ENCODE measurements around the gene KAZN.

The KAZN gene

DNA sequence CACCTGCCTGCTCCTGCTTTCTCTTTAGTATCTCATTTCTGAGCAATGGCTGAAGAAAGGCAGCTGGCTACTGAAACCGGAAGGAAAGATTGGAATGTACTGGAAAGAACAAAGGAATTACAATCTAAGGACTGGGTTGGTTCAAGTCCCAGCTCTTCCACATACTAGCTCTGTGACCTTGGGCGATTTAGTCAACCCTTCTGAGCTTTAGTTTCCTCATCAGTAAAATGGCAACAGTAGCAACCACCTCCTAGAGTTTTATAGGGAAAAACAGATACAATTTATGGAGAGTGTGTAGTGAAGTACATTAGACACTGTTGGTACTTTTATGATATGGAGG is 158.8 kb downstream of the KAZN start:
- POLR2A ChIA-PET = no interaction called here
- no peak for DNase-seq (ENCODE audit: extremely low spot score)
- CTCF ChIA-PET = no interaction called here
- TF ChIP-seq L3MBTL2 (conservative IDR thresholded peaks at IDR 0.05) (no peak), SUZ12 (IDR thresholded peaks at IDR 0.05) (no peak), LEF1 (IDR thresholded peaks at IDR 0.05; ENCODE audit: borderline replicate concordance) (no peak), FOXM1 (IDR thresholded peaks at IDR 0.05; ENCODE audit: borderline replicate concordance) (no peak), NFRKB (IDR thresholded peaks at IDR 0.05) (no peak)

DNA sequence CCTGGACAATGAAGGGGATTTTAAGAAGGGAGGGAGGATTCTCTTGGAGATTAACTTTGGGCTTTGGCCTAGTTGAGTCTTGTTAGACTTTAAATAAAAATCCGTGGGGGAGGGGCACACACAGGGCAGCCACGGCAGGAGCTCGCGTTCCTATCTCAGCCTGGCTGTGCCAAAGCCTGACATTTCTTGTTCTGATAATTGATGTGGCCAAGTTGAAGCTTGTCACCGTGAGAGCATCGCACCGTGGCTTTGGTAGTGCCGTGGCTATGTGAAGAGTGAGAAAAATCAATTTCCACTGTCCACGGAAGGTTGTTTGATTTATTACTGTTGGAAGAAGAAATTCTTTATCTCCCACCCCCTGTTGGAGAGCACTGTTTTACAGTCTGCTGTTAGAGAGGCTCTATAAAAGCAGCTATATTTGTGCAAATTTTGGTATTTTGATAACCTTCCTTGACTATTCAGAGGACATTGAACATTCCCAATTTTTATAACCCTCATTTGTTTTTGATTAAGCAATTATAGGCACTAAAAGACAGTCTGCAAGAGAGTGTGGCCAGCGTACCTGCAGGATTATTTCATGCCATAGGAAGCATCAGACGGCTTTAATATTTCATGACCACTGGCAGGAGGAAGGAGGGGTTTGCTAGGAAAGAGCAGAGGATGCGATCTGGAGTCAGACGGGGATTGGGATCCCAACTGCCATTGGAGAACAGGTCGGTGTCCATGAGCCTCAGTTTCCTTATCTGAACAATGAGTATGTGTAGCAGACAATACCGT is 160.7 kb downstream of the KAZN start:
- POLR2A ChIA-PET = no interaction called here

DNA sequence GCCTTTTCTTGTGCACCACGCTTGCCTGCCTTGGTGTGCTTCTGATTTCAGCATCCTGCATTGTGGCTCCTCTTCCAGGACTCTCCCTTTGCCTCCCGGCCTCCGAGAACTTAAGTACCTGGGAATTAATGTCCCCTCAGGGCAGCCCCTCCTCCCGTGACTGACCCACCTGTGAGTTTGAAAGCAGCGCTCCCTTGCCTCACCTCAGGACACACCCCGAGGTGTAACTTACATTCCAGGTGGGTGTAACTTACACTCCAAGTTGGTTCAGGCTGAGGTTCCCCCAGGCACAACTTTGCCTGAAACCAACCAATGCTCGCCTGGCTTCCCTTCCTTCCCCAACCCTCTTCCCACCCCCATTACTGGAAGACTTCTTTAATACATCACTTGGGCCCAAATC is 161.4 kb downstream of the KAZN start:
- no peak for DNase-seq (ENCODE audit: extremely low spot score)
- ChIA-PET POLR2A (no interaction called here), CTCF (interaction anchor here (1.6 kb wide), 1 partner anchor 19 kb away, joined by 4 read pairs; no protein-coding TSS in a partner anchor)
- TF ChIP-seq TARDBP (IDR thresholded peaks at IDR 0.05) = no peak

More for the DNA sequence above, 160.7 kb downstream of the KAZN start:
- TF ChIP-seq FOXK2 (IDR thresholded peaks at IDR 0.05) (no peak), PKNOX1 (IDR thresholded peaks at IDR 0.05) (peak; percentile 28; the same call in 1 of the 2 replicates)
- no peak for DNase-seq (ENCODE audit: extremely low spot score)
- CTCF ChIA-PET = interaction anchor here (1.6 kb wide), 1 partner anchor 19 kb away, joined by 4 read pairs; no protein-coding TSS in a partner anchor

- ChIA-PET POLR2A (no interaction called here), CTCF (no interaction called here)
- no peak for TF ChIP-seq PKNOX1 (IDR thresholded peaks at IDR 0.05)
- DNase-seq (ENCODE audit: extremely low spot score) = no peak
These were observed 162.3 kb downstream of the KAZN start for GRCh38 chr1:14760780-14761179.

GRCh38 chr1:14761291-14762153 is 163.0 kb downstream of the KAZN start:
- CTCF ChIA-PET = no interaction called here

DNA sequence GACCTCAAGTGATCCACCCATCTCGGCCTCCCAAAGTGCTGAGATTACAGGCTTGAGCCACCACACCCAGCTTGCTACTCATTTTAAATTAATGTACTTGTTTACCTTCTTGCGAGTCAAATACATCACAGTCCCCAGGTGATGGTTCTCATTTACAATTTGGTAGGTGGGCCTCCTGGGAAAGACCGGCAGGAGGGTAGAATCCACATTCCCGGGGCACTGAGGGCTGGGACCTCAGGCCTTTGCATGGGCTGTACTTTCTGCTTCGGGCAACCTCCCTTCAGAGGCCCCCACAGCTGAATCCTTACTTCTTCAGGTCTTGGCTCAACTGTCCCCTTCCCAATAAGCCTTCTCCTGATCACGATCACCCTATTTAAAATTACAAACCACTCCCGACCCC is 165.5 kb downstream of the KAZN start:
- no peak for DNase-seq (ENCODE audit: extremely low spot score)
- ChIA-PET POLR2A (no interaction called here), CTCF (no interaction called here)
- TF ChIP-seq BHLHE40 (IDR thresholded peaks at IDR 0.05; ENCODE audit: borderline replicate concordance) (no peak), LEF1 (IDR thresholded peaks at IDR 0.05; ENCODE audit: borderline replicate concordance) (no peak), NFRKB (IDR thresholded peaks at IDR 0.05) (no peak), TARDBP (IDR thresholded peaks at IDR 0.05) (no peak), ELF4 (IDR thresholded peaks at IDR 0.05) (no peak), FOXK2 (IDR thresholded peaks at IDR 0.05) (no peak), L3MBTL2 (conservative IDR thresholded peaks at IDR 0.05) (no peak), FOXM1 (IDR thresholded peaks at IDR 0.05; ENCODE audit: borderline replicate concordance) (no peak), SP1 (IDR thresholded peaks at IDR 0.05) (no peak), ZNF384 (IDR thresholded peaks at IDR 0.05) (no peak), CTBP1 (IDR thresholded peaks at IDR 0.05; ENCODE audit: borderline replicate concordance) (no peak), FOXA1 (IDR thresholded peaks at IDR 0.05) (no peak), PKNOX1 (IDR thresholded peaks at IDR 0.05) (no peak), HDGF (IDR thresholded peaks at IDR 0.05; ENCODE audit: borderline replicate concordance) (no peak)

More at GRCh38 chr1:14761291-14762153, 163.0 kb downstream of the KAZN start:
- no peak for DNase-seq (ENCODE audit: extremely low spot score)
- POLR2A ChIA-PET = no interaction called here
- TF ChIP-seq ZNF384 (IDR thresholded peaks at IDR 0.05) = no peak

DNA sequence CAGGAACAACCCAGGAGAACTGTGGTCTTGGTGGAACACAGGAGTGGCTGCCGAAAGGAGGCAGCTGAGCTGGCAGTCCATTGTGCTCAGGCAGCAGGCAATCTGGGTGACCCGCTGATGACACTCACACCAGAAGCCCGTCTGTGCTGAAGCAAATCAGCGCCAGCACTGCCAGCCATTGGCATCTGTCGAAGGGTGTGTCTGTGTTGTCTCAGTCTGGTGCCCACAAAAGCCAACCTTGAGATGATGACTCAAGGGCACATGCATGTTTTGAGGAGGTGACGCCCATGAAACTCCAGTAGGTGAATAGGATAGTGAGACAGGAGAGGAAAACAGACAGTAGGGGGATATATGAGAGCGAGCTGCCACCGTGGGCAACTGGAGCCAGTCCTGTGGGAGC is 167.3 kb downstream of the KAZN start:
- TF ChIP-seq NFRKB (IDR thresholded peaks at IDR 0.05) (no peak), ZNF384 (IDR thresholded peaks at IDR 0.05) (no peak), FOXA1 (IDR thresholded peaks at IDR 0.05) (no peak), TARDBP (IDR thresholded peaks at IDR 0.05) (no peak), FOXK2 (IDR thresholded peaks at IDR 0.05) (no peak), PKNOX1 (IDR thresholded peaks at IDR 0.05) (no peak)
- ChIA-PET POLR2A (no interaction called here), CTCF (no interaction called here)
- no peak for DNase-seq (ENCODE audit: extremely low spot score)

Measured in HEK293T (cell line).